Fibroblast of upper back skin (primary cell): Measurements from ENCODE around the gene BYSL.

Experiments
- DNase-seq: peaks from one replicate; pipeline ENCODE4 v3.0.0-alpha.2; 2013

BYSL gene

DNA sequence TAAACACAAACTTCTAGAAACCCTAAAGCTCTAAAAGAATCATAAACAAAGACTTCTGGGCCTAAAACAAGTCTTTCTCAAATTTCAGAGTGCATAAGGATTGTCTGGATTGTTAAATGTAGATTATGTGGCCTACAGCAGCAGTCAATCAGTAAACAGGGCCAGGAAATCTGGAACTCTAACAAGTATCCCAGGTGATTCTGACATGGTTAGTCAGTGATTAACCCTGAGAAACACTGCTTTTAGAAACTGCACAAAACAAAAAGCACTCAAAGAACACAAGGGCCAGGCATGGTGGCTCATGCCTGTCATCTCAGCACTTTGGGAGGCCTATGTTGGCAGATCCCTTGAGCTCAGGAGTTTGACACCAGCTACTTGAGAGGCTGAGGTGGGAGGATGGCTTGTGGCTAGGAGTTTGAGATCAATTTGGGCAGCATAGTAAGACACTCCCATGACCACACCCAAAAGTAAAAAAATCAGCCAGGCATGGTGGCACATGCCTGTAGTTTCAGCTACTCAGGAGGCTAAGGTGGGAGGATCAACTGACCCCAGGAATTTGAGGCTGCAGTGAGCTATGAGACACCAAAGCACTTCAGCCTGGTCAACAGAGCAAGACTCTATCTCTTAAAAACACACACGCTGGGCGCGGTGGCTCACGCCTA lies 6.3 kb upstream of the BYSL start:
- no peak for DNase-seq

DNA sequence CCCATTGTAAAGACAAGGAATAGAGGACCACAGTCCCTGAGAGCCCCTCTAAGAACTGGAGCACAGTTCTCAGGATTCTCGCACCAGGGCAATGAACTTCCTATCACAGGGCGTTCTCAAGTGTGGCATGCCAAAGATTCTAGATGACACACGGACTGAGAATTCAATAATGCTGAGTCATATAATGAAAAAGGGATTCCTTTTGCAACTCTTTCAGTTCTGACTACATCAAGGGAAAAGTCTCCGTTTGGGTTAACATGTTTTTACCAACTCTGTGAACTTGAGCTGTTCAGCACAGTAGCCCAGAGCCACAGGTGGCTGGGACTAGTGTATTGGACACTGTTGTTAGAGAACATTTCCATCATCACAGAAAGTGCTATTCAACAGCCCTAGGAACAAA lies 3.8 kb upstream of the BYSL start:
- peak; percentile 96 for DNase-seq

DNA sequence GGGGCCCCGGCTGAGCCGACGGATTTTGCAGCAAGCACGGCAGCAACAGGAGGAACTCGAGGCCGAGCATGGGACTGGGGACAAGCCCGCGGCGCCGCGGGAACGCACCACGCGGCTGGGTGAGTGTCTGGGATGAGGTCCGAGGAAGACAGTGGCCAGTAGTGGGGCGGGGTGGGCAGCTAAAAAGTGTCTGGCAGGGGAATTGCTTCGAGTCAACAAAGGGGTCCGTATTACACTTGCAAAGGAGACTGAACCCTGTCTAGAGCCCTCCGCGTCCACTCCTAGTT lies 356 bp downstream of the BYSL start:
- no peak for DNase-seq

DNA sequence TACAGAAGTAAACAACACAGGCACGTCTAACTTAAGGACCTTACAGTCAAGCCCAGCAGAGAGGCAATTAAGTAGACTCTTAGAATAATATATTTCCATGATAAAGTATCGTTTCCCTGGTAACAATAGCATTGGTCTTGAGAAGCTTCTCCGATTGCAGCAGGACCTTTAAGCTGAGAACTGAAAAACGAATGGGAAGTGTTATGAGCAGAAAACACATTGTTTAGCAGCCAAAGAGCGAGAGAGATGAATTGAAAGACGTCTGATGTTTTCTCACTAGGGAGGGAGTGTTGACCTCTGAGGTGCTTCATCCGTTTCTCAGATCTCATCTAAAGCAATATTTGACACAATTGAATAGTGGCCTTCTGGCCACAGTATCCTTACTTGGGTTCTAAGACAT lies 855 bp downstream of the BYSL start:
- DNase-seq, result no peak

DNA sequence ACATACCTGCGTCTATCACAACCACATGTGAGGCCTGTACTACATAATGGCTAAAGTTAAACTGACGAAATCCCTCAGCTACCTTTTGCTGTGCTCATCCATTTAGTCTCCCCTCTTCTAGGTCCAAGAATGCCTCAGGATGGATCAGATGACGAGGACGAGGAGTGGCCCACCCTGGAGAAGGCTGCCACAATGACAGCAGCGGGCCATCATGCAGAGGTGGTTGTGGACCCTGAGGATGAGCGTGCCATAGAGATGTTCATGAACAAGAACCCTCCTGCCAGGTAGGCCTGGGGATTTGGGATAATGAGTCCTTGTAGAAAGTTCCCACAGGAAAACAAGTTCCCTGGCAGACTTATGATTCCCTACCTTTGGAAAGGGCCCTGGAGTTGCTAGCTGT lies 6.0 kb downstream of the BYSL start:
- no peak for DNase-seq

DNA sequence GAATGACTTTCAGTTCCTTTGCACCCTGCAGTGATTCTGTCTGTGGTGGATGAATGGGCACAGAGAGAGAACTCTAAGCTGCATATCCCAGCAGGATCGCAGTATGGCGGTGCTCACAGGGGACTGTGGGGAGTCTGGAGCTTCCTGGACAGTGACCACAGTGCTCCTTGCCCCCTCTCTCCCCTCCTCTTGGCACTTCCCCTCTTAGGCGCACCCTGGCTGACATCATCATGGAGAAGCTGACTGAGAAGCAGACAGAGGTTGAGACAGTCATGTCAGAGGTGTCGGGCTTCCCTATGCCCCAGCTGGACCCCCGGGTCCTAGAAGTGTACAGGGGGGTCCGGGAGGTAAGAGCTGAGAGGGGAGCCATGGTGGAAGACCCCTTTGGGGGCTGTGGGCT lies 8.6 kb downstream of the BYSL start:
- DNase-seq, result no peak

DNA sequence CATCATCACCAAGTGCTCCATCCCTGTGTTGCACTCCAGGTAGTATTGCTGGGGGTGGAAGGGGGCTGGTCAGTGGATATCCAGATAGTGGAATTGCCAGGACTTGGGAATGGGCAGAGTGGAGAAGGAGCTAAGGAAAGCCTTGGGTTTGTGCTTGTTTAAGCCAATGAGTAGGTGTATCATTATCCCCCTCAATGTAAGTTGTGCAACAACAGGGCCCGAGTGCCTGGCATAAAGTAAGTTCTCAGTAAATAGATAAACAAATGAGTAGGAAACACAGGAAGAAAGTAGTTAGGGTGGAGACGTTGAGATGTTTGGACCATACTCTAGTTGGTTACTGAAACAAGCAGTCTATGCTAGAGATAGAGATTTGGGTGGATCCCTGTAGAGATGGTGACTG lies 10.5 kb downstream of the BYSL start:
- no peak for DNase-seq

DNA sequence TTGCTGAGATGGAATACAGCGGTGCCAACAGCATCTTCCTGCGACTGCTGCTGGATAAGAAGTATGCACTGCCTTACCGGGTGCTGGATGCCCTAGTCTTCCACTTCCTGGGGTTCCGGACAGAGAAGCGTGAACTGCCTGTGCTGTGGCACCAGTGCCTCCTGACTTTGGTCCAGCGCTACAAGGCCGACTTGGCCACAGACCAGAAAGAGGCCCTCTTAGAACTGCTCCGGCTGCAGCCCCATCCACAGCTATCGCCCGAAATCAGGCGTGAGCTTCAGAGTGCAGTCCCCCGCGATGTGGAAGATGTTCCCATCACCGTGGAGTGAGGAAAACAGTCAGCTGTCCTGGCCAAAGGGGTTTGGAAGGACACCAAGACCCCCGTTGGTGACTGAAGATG lies 11.1 kb downstream of the BYSL start:
- no peak for DNase-seq

DNA sequence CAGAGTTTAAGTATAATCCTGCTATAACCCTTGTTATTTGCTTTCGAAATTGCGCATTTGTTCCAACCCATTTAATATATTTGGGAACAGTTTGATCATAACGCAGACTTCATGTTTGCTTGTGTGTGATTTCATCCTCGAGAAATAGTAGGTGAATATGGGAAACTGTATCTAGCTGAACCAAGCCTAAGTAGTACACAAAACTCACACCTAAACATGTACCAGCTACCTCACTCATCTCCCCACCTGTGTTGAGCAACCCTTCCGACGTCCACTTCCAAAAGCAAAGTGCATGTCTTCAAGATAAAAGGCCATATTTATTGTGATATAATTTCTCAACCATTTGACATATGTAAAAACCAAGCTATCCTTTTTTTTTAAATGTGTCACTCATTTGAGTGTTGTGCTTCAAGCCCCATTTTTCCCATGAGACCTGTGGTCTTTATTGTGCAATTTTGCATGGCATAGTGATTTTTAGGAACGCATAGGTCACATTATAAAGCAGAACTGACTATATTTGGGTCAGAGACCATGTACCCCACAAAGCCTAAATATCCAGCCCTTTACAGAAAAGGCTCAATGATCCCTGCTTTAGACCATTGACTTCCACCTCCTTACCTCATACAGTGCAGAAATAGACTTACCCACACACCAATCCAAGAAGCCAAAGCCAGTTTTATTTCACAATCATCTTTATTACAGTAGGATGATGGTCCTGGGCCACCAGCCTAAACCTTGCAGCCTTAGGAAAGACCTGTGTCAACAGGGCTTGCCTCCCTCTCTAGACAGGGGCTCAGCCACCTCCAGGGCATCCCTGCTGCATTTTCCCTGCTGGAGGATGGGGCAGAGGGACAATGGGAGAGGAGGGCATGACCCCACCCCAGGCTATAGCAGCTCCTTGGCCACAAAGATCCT lies 13.2 kb downstream of the BYSL start:
- DNase-seq, result no peak

DNA sequence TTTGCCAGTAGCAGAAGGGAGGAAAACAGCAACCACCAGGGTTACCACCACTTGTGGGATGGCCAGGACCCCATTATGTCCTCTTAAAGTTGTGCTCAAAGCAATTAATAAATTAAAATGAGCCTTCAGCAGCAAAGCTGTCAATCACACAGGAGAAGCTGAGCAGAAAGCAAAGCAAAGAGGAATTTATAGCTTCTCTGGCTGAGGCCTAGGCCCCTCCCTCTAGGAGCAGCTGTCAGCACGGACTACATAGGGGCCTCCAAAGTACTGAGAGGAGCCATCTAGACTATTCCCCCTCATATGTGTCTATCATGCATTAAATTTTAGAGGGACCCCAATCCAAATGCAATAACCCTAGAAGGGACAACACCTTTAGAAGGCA lies 13.9 kb downstream of the BYSL start:
- no peak for DNase-seq

DNA sequence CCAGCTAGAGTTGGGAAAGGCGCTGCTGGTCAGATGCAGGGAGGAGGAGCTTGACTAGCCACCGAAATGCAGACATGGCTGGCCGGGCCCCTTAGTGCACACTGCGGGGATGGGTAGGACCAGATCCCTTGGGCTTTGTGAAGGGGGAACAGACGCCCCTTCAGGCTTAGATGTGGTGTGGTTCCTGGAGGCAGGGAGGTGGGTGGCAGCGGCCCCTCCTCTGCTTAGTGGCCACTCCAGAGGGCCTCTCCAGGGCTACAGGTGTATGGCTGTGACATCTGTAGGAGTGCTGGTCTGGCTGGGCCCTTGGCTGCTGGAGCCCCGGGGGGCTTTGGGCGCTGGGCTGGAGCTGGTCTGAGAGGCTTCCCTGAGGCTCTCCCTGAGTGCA lies 14.4 kb downstream of the BYSL start:
- no peak for DNase-seq

DNA sequence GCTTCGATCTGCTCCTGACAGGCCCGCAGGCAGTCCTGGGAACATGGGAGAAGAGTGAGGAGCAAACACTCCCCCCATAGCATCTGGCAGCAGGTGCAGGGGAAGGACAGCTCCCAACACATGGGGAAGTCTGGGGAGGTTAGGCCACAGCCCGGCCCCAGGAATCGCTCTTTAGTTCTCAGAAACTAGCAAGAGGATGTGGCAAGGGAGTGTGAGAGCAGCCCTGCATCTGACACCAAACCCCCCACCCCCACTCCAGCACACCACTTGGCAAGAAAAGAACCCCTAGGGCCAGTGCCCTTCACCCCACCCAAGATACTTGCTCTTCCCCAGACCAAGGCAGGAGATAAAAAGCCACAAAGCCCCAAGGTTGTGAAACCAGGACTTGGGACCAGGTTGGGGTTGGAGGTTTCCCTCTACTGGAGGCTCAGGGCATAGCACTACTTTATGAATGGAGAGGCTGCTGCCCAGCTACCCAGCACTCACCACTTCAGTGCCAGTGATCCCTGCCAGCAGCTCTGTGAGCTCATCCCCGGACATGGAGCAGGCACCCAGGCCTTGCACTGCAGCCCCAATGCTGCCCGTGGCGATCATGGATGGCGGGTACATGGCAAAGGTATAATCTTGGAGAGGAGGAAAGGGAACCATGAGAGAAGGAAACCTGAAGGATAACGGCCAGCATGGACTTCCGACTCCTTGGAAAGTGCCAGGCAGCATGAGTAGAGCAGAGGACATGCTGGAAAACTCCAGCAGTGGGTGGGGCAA lies 15.0 kb downstream of the BYSL start:
- DNase-seq, result peak; percentile 83

DNA sequence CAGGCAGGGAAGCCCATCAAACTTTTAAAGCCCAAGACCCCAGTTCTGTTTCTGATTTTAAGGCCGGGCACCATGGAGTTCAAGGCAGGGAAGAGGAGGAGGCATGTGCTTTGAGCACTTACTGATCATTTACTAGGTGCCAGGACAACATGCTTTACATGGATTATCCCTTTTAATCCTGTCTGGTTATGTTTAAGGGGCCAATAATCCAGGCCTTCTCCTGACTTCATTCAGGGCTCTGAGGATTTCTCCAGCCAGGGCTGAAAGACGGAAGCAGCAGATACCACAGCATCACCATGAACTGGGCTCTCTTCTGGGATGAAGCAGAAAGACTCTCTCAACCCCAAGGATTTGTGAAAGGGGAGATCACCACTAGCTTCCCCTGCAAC lies 16.2 kb downstream of the BYSL start:
- no peak for DNase-seq

DNA sequence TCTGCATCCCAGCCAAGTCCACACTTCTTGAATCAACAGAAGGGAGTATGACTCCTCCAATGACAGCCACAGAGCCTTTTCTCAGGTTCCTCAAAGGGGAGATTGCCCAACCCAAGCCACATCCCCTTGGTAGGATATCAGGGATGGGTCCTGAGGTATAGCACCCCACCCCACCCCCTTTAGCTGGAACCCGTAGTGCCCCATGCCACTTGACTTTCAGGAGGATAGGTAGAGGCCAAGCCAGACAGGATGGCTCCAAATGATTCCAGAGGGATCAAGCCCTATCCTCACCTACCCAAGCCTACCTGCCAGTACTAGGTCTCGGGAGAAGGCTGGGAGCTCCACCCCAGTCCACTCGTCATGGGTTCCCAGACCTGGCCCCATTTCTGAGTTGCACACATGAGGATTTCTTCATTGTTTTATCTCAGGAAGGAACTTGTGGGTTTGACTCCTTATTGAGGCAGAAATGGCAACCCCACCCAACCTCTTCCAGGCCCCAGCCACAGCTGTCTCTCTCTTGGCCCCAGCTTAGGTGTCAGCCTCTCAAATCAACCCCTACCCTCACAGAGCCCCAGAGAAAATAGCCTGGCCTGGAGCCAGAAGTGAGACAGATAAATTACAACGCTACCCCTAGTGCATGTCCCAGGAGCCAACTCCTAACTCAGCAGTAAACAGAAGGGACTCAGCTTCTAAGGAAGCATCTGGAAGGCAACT lies 16.7 kb downstream of the BYSL start:
- no peak for DNase-seq

DNA sequence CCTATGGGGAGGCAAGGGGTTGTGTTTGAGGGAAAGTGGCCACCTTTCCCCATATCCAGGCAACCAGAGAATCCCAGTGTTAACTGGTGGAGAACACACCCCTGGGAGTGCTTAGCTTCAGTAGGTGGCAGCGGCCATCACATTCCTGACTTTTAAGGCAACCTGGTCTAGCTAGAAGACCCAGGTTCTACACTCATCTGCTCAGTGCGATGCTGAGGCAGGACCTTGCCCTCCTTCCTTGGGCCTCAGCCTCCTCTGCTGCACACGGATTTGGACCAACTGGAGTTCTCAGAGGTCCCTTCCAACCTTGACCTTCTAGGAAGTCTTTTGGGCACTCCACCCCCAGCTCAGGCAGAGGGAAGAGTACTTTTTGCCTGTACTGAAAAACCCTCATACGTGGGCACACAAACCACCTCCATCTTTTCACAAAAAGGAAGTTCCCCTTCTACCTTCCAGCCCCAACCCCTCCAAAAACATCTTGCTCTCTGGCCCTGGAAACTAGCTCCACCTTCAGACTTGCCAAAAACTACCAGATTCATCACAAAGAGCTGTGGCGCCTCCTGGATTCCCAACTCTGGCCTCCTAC lies 17.4 kb downstream of the BYSL start:
- DNase-seq, result no peak

DNA sequence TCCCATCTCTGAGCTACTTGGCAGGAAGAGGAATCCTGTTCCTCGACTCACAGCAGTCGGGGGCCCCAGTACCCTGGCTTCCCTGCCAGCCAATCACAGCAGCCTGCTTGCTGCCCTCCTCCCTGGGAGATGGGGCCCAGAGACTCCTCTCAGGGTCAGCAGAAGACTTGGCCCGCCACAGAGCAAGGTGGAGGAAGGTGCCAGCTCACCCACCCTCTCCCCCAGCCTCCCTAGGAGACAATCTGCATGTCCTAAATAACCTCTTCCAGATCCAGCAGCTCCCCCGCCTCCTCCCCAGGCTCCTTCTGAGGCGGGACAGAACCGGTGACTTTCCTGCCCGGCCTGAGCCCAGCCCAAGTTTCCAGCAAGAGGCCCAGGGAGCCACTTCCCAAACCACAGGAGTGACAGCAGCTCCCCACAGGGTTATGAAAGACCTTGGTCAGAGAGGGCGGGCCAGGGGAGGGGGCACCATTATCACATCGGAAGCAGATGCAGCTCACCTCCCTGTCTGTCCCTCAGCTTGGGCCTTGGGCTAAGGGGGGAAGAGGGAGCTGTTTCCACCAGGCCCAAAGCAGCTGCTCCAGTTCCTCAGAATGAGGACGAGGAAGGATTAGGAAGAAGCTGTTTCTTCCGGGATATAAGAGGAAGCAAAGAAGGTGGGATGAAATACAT lies 18.0 kb downstream of the BYSL start:
- peak; percentile 49 for DNase-seq

DNA sequence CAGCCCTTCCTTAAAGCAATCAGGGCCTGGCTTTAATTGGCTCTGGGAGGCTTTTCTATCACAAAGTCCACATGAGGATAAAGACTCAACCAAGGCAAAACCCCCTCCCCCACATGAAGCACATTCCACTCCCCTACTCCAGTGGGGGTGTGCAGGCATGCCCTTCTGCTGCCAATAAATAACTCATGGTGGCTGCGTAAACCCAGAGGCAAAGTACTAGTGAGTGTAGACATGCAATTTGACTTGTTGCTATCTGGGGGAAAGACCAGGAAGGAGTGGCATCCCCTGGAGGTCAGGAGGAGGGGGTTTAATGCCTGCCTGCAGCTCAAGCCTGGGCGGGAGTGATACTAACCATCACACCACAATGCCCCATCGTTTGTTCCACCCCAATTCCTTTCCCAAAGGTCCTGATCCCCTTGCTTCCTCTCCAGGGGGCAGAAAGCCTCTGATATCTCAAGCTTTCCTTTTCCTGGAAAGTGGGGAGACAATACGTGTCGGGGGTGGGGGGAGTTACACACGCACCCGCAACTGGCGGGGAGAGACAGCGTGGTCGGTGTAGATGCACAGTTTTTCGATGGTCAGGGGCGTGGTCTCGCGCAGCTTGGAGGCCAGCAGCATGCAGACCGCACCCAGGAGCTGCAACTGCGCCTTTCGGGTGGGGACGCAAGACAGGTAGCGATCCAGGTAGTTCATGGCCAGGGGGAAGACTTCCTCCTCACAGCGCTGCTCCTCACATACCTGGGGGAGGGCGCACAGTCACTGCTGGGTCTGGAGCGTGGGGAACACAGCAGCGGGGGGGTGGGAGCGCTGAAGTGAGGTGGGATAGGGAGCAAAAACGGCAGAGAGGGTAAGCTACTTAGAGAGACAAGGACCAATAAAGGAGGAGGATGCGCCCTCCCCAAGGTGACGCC lies 18.8 kb downstream of the BYSL start:
- DNase-seq, result peak; percentile 71

DNA sequence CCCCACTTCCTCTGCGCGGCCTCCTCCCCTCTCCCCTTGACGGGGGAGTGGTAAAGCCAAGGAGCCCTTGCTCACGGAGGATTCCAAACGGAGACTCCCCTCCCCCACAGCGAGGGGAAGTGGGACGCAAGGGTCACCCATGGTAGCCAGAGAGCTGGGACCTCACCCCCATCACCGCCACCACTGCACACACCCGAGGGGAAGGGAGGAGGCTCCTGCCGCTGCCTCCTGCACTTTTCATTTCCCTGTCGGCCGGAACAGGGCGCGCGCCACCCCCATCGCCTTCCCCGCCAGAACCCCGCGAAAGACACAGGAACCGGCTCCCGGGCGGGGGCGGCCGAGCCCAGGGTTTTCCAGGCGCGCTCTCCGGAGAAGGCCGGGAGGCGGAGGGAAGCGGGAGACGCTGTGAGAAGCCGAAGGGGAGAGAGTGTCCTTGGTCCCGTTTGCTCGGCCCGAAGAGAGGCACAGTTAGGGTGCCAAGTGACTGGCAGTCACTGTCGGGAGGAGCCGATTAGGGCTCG lies 19.5 kb downstream of the BYSL start:
- peak; percentile 24 for DNase-seq

DNA sequence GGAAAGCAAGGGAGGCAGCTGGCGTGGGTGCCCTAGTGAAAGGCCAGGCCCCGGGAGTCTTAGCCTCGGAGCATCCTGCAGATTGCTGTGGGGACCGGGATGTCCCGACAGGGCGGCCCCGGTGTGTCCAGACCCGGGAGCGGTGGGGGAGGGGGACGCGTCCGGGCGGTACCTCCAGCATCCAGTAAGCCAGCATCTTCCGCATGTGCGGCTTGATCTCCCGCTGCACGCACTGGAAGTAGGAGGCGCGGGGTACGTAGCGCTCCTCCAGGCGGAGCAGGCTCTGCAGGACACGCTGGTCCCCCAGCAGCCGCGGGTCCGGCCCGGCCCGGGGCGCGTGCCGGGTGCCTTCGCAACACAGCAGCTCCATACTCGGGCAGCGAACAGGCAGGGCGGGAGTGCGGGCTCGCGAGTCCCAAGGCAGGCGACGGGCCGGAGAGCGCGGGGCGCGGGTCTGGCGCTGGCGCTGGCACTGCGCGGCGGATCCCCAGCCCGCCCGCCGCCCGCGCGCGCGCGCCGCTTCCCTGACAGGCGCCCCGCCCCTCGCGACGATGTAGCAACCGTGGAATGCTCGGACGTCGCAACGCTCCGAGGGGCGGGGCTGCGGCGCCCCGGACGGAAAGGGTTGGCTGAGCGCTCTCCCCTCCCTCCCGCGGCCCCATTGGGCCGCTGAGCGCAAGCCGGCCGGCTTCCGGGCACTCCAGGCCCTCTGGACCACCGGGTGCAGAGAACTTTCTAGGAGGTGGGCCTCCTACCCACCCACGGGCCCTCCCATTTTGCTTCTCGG lies 20.2 kb downstream of the BYSL start, which contains the start of gene CCND3:
Gene CCND3, minus strand, starts transcription at position 529 of the 787 bp plus-strand sequence. Its CDS starts 159 bp downstream, at position 370.
- DNase-seq, result peak; percentile 91
